ENCODE results near the gene KIF20B. TPM values are rescaled to one million over a fixed set of nuclear protein-coding genes. Genes with fewer than 3 reads are reported as not detected.
"Not testable (repeated sequence)": the region's sequence is repeated elsewhere in the genome, so short reads cannot be mapped to it uniquely, and the experiment has no call there.

The KIF20B gene
- total and polyA plus RNA-seq, 4 donors: 0.91 to 12.9 (median 1.3) TPM

GRCh38 chr10:89819008-89819407 is 117.6 kb downstream of the KIF20B start:
- not testable (repeated sequence) for DNase-seq (ENCODE audit: low spot score); H3K9ac ChIP-seq (ENCODE audit: low read depth in 1 of 2, low read length in 2 of 2); H3K9me3 ChIP-seq (ENCODE audit: control insufficient read depth in 4 of 4, low read length in 3 of 4); H3K27ac ChIP-seq (ENCODE audit: low read depth in 1 of 2, low read length in 2 of 2); H3K36me3 ChIP-seq (ENCODE audit: control insufficient read depth in 4 of 4, insufficient read depth in 3 of 4, low read depth in 1 of 4, low read length in 3 of 4); H3K27me3 ChIP-seq (ENCODE audit: control insufficient read depth in 4 of 4, insufficient read depth in 4 of 4, low read length in 3 of 4); H3K4me1 ChIP-seq (ENCODE audit: control insufficient read depth in 4 of 4, insufficient read depth in 4 of 4, low read length in 3 of 4); H3K4me3 ChIP-seq (ENCODE audit: low read depth in 1 of 3, low read length in 3 of 3)
- 74% methylated on average over 3 of the region's 3 CpGs for WGBS

Other genes with a start within 250 kb of the KIF20B start
- 10 to 100 TPM in 1 of 2 donors, 1 to 10 TPM in 1; 1.5 to 10.7 TPM for gene SLC16A12, start 166.0 kb upstream of the KIF20B start, total RNA-seq
- under 1 TPM; 0.03 to 0.38 TPM for gene SLC16A12, start 166.0 kb upstream of the KIF20B start, polyA plus RNA-seq
- 100 to 1,000 TPM in 1 of 2 donors, 10 to 100 TPM in 1; 50.8 to 105 TPM for gene PANK1, start 56.3 kb upstream of the KIF20B start, total RNA-seq
- 10 to 100 TPM; 30.0 to 38.6 TPM for gene PANK1, start 56.3 kb upstream of the KIF20B start, polyA plus RNA-seq

All from liver (tissue), 9 donors.